Chondrocyte (in vitro differentiated cells): ENCODE data around the gene UCHL3. TPM values are rescaled to one million over a fixed set of nuclear protein-coding genes. Genes with fewer than 3 reads are reported as not detected.

Experiments used
- DNase-seq: peaks from one replicate; pipeline ENCODE4 v3.0.0; 2021; ENCODE audit warnings: mixed read lengths, low spot score
- H3K27ac Mint-ChIP-seq: one replicate; pipeline ENCODE4 v1.8.0; 2021; ENCODE audit warnings: mild to moderate bottlenecking, moderate library complexity, mixed read lengths; ENCODE audit not compliant: unreplicated experiment
- H3K27me3 Mint-ChIP-seq: 2 replicates; pipeline ENCODE4 v1.8.0; 2021; ENCODE audit warnings: low read depth, mixed read lengths
- H3K36me3 Mint-ChIP-seq: 2 replicates; pipeline ENCODE4 v1.8.0; 2021; ENCODE audit warnings: low read depth, mixed read lengths
- H3K4me1 Mint-ChIP-seq: 2 replicates; pipeline ENCODE4 v1.8.0; 2021; ENCODE audit warnings: low read depth, mild to moderate bottlenecking, mixed read lengths
- H3K4me3 Mint-ChIP-seq: one replicate; pipeline ENCODE4 v1.8.0; 2021; ENCODE audit warnings: mild to moderate bottlenecking, moderate library complexity, mixed read lengths; ENCODE audit not compliant: unreplicated experiment
- H3K9me3 Mint-ChIP-seq: 2 replicates; pipeline ENCODE4 v1.8.0; 2021; ENCODE audit warnings: low read depth, mixed read lengths
- CTCF ChIP-seq: fragments of 200-600 bp; sonication (generic); IDR thresholded peaks from 2 replicates; pipeline ENCODE4 v1.5.0; 2021; ENCODE audit warnings: antibody characterized with exemption, mild to moderate bottlenecking, moderate library complexity
- total RNA-seq: library from RNA; stranded (reverse); gene quantifications from 3 replicates; pipeline ENCODE4 v1.2.1, GENCODE V29; 2021

Gene UCHL3
- total RNA-seq, 1 donor from 2014 or later: 29.5 TPM

- H3K4me1 Mint-ChIP-seq: peaks cover 63% of the 10 kb centered on the region
- H3K27me3 Mint-ChIP-seq: no peaks in the 10 kb centered on the region
- H3K27ac Mint-ChIP-seq: peak overlapping the region; percentile 91
- TF ChIP-seq CTCF: no peak
- no peak overlapping the region for H3K4me3 Mint-ChIP-seq
- H3K36me3 Mint-ChIP-seq: peaks cover 8% of the 10 kb centered on the region
- H3K9me3 Mint-ChIP-seq: no peaks in the 10 kb centered on the region
- DNase-seq: no peak
Measured at GRCh38 chr13:75620020-75620419, 70.4 kb downstream of the UCHL3 start.

- no peaks in the 10 kb centered on the region for H3K9me3 Mint-ChIP-seq
- H3K27me3 Mint-ChIP-seq: no peaks in the 10 kb centered on the region
- H3K36me3 Mint-ChIP-seq: peaks cover 7% of the 10 kb centered on the region
- peak overlapping the region; percentile 49 for H3K4me3 Mint-ChIP-seq
- peaks cover 75% of the 10 kb centered on the region for H3K4me1 Mint-ChIP-seq
- DNase-seq: no peak
- peak overlapping the region; percentile 91 for H3K27ac Mint-ChIP-seq
- no peak for TF ChIP-seq CTCF
Measured at GRCh38 chr13:75621147-75621546, 71.6 kb downstream of the UCHL3 start.

- no peak overlapping the region for H3K27ac Mint-ChIP-seq
- no peak for TF ChIP-seq CTCF
- DNase-seq: no peak
- H3K27me3 Mint-ChIP-seq: no peaks in the 10 kb centered on the region
- H3K36me3 Mint-ChIP-seq: peaks cover 10% of the 10 kb centered on the region
- H3K4me3 Mint-ChIP-seq: no peak overlapping the region
- no peaks in the 10 kb centered on the region for H3K9me3 Mint-ChIP-seq
- H3K4me1 Mint-ChIP-seq: peaks cover 58% of the 10 kb centered on the region
Measured at GRCh38 chr13:75628801-75629200, 79.2 kb downstream of the UCHL3 start.

DNA sequence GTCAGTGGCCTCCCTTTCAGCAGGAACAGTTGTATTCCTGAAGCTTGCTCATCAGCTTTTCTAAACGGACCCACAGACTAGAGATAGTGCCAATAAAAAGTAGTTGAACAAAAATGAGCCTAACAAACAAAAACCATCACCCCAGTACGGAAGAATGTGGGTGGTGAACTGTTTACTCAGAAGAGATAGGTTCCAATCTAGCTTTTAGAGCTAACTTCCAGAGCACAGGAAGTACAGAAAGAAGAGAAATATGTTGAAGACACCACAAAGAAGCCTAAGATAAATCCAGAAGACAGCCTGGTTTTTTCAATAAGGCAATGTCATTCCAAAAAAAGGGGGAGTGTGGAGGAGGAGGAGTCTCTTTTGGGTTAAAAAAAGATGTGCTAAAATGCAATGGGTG, 83.7 kb downstream of the UCHL3 start:
- H3K9me3 Mint-ChIP-seq: no peaks in the 10 kb centered on the region
- H3K36me3 Mint-ChIP-seq: peaks cover 3% of the 10 kb centered on the region
- peak overlapping the region; percentile 83 for H3K27ac Mint-ChIP-seq
- H3K27me3 Mint-ChIP-seq: no peaks in the 10 kb centered on the region
- TF ChIP-seq CTCF: no peak
- H3K4me1 Mint-ChIP-seq: peaks cover 44% of the 10 kb centered on the region
- peak overlapping the region; percentile 3 for H3K4me3 Mint-ChIP-seq
- DNase-seq: no peak

DNA sequence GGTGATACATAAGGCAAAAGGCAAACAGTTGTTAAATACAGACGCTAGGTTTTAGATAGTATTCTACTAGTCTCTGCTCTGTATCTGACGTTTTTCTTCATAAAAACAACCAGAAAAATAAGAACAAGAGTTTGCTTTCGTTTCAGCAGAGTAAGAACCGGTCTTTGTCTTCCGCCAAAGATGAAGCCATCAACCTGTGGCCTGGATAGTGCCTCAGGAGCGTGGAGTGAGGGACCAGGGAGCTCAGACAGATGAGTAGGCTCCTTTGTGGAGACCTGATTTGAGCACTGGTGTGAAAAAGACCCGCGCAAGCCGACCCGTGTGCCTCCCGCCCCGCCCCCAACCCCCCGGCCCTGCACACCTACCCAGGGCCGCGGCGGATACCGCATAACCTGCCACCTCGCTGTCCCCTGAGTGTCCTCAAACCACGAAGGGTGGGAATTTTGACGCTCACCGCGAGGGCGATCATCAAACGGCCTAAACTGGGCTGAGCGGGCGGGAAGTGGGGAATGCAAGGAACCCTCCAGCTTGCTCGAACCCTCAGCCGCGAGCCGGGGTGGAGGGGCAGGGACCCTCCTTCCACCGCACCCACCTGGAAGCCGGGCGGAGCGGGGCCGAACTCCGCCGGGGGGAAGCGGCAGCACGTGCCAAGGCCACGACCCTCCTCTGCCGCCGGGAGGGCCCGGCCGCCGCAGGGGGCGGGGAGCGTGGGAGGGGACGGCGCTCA, 85.7 kb downstream of the UCHL3 start:
- no peaks in the 10 kb centered on the region for H3K9me3 Mint-ChIP-seq
- peaks cover 48% of the 10 kb centered on the region for H3K4me1 Mint-ChIP-seq
- no peak for TF ChIP-seq CTCF
- peak overlapping the region; percentile 73 for H3K4me3 Mint-ChIP-seq
- H3K27ac Mint-ChIP-seq: peak overlapping the region; percentile 81
- DNase-seq: peak; percentile 92
- H3K36me3 Mint-ChIP-seq: no peaks in the 10 kb centered on the region
- no peaks in the 10 kb centered on the region for H3K27me3 Mint-ChIP-seq
